GM21367 (cell line): ENCODE results near the gene CDON.

Source experiments
- ATAC-seq: cut with Tn5 transposase; IDR thresholded peaks from one replicate; pipeline ENCODE4 v1.9.1; 2021; ENCODE audit not compliant: unreplicated experiment

CDON gene, protein sequence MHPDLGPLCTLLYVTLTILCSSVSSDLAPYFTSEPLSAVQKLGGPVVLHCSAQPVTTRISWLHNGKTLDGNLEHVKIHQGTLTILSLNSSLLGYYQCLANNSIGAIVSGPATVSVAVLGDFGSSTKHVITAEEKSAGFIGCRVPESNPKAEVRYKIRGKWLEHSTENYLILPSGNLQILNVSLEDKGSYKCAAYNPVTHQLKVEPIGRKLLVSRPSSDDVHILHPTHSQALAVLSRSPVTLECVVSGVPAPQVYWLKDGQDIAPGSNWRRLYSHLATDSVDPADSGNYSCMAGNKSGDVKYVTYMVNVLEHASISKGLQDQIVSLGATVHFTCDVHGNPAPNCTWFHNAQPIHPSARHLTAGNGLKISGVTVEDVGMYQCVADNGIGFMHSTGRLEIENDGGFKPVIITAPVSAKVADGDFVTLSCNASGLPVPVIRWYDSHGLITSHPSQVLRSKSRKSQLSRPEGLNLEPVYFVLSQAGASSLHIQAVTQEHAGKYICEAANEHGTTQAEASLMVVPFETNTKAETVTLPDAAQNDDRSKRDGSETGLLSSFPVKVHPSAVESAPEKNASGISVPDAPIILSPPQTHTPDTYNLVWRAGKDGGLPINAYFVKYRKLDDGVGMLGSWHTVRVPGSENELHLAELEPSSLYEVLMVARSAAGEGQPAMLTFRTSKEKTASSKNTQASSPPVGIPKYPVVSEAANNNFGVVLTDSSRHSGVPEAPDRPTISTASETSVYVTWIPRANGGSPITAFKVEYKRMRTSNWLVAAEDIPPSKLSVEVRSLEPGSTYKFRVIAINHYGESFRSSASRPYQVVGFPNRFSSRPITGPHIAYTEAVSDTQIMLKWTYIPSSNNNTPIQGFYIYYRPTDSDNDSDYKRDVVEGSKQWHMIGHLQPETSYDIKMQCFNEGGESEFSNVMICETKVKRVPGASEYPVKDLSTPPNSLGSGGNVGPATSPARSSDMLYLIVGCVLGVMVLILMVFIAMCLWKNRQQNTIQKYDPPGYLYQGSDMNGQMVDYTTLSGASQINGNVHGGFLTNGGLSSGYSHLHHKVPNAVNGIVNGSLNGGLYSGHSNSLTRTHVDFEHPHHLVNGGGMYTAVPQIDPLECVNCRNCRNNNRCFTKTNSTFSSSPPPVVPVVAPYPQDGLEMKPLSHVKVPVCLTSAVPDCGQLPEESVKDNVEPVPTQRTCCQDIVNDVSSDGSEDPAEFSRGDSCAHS (N-terminal part only)

DNA sequence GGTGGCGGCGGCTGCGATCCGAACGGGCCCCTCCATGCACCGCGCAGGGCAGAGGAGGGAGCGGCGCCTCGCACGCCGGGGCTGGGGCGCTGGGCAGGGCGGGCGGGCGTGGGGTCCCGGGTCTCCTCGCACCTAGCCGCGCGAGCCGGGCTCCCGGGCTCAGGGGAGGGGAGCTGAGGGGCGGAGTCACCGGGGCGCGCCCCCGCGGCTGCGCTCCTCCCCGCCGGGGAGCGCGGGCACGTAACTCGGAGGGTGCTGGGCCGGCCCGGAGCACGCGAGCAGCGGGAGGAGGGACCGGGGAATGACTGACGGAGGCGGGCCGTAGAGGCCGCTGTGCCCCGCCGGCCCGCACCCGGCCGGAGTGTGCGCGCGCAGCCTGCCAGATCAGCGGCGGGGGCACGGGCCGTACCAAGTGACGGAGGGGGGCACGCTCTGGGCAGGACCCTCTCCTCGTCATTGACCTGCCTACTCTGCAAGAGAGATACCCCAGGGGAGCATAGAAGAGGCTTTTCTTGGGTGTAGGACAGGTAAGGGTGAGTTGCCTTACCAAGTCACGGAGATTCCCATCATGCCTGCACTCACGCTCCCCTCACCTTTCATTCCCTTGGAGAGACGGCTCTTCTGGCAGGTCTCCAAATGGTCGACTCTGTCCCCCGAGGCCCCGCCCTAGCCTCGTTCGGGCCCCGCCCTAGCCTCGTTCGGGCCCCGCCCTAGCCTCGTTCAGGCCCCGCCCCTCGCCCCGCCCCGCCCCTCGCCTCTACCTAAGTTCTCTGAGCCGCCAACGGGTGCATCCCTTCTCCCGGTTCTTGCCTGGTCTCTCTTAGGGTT is at the start of gene CDON:
CDON (minus strand) TSS at position 188 of the 828 bp plus-strand sequence. CDS start 39,390 bp downstream, outside the sequence.
- ATAC-seq = peak; percentile 96

DNA sequence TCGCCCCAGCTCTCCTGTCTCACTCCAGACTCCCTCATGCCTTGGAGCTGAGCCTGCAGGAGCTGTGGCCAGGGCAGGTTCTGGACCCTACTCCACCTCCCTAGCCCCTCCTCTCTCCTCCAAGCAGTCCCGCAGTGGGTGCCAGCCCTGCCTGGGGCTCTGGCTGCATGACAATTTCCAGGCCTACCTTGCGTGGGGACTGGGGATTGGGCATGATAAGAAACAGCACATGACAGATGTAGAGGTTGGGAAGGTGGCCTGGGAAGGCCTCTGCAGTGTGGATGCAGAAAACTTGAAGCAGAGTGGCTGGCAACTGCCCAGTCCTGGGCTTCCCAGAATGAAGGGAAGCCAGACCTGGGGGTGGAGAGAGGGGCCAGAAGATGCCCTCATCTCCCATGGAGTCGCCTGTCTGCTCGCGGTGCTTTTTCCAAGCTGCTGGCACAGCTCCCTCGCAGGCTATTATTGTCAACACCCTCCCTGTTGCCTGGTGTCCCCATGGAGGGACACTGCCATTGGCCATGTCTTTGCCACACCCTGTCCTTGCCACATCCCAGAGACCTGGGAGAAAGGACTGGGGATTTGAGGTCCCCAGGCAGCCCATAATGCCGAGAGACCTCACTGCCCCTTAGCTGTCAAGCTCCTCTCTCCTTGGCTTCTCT is 48.9 kb upstream of the CDON start:
- ATAC-seq = no peak

DNA sequence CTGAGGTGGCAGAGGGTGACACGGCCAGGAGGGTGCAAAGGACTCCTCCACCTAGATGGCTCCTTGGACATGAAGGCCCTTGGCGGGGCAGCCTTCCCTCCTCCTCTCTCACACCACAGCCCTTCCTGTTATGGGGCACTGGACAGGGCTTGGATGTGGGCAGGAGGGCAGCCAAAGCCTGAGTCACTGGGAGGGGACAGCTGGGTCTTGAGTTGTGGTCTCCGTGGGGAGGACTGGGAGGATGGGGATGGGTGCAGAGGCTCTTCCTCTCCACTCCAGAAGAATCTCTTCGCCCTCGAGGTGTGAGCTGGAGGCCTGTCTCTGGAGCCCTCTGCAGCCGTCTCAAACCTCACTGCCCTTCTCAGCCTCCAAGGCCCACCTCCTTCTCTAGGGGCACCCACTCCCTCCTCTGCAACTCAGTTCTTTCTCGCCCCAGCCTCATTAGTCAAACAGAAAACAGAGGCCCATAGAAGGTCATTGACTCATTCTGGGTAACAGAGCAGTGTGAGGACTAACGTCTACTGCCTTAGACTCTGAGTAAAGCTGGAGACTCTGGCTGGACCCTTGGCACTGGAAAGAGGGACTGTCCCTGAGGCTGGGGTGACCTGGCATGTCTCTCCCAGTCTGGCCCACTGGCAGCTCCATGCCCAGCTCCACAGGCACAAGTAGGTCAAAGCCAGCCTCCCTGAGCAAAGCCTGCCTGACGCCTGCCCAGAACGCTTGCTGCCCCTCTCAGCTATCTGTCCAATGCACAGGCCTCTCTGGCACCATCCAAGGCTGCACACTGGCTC is 47.5 kb upstream of the CDON start:
- no peak for ATAC-seq

DNA sequence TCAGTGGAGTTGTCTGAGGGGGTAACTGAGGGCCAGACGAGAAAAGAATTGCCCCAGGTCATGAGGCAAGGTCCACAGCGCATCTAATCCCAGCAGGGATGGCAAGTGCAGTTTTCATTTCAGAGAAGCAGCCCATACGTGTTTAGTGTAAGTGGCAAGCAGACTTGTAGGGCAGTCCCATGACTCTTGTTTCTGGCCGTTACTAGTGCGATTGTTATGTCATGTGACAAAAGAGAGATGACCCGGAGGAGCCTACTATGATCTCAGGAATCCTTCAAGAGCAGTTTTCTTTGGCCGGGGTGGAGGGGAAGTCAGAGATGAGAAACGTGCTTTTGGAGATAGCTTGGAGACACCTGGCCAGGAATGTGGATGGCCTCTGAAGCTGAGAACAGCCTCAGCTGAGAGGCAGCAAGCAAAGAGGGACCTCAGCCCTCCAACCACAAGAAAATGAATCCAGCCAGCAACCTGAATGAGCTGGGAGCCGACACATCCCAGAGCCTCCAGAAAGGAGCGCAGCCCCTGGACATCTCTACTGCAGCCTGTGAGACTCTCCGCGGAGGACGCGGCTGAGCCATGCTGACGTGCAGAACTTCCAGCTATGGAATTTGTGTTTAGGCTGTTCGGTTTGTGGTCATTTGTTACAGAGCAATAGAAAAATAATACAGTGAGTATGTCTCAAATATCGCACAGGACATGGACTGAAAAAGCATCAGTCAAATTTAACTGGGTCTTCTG is 44.1 kb upstream of the CDON start:
- ATAC-seq = no peak

DNA sequence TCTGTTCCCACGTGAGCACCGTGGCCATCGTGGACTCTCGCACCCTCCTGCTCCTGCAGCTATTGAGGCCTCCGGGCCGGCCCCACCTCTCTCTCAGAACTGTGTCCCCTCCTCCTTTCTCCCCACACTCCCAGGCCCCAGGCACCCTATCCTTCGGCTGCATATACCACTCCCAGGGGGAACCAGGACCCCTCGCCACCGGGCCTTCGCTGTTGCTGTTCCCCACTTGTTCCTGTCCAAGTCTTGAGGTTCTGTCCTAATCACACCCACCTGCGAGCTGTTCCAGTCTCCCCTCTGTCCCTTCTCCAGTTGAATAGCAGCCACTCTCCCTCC is 43.0 kb upstream of the CDON start:
- no peak for ATAC-seq

DNA sequence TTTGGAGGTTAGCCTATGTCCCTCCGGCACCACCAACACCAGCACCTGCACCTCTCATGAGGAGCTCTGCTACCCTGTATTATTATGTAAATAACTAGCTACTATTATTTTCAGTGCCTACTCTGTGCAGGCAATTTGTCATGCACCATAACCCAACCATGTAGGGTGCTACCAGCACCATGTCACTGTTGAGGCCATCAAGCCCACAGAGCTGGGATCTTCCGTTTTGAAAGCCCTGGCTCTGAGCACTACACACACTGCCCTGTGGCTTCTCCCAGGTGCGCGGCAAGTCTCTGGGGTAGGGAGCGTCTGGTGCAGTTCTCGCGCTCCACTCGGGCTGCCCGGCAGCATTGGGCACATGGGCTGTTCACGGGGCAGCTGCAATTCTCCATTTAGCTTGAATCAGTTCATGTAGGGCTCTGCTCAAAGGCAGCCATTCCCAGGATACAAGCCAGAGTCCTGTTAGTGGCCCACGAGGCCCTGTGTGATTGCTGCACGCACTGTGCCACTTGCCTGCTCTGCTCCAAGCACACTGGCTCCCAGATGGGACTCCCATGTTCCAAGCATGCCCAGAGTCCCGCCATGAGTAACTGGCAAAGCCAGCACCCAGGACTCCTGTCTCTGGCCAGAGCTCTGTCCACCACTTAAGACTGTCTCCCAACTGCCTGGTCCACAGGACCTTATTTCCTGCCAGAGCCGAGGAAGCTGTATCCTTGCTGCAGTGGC is 42.5 kb upstream of the CDON start:
- ATAC-seq = no peak

DNA sequence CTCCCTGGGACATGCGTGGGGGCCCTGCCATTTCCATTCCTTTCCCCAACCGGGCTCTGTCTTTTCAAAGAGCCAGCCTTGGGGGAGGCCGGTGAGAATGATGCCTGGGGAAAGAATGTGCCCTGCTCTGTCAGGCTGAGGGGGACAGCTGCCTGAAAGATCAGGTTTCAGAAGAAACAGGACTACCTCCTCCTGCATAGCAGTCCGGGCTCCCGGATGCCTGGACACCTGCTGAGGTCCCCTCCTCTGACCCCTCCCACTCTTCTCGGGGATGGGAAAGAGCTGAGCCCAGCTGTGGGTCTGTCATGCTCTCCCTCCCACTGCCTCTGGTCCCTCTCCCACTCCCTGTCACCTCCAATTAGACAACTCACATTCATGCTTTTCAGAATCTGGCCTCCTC is 41.8 kb upstream of the CDON start:
- ATAC-seq = no peak

DNA sequence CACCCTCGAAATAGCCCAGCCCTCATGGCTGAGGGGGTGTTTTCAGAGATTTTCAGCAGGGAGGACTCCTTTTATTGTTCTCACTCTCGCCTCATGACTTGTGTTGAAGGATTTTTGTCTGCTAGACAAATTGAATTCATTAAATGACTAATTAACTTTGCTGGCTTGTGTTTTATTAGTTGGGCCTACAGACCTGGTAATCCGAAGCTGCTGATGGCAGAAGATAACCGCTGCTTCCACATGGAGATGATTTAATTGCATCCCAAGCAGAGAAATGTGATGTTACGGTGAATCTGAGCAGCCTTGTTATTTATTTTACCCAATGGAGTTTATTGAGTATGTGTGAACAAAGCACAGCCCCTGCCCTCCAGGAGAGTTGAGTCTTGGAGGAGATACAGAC is 40.5 kb upstream of the CDON start:
- no peak for ATAC-seq

DNA sequence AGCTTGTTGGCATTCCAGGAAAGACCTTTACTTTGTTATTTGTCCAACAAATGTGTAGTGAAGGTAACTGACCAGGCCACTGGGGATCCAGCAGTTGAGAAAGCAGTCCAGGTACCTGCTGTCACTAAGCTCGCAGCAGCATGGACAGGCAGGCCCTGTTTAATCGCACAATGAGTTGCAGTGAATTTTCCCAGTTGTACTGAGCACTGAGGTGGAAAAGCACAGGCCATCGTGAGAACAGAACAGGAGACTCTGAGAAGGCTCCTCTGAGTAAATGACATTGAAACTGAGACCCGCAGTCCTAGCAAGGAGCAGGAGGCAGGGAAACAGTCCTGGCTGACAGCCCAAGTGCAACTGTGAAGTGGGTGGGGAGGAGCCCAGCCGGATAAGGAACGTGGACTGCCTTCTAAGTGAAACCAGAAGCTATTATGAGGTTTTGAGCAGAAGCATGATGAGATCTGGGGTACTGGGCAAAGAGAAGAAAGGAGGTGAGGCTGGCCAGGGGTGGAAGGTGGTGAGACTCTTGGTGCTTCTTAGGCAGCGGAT is 39.8 kb upstream of the CDON start:
- no peak for ATAC-seq

DNA sequence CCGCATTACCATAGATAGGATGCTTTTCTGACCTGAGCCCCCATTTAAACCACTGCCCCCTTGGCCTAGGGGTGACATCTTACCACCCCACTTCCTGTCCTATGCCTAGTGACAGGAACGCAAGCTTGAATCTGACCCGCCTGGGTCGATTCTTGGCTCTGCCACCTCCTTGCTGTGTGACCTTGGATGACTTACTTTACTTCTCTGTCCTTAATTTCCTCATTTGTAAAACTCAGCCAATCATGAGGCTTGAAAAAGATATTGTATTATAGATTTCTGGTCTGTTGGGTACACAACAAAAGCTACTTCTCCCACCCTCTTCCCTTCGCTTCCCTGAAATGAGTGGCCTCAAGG is 39.2 kb upstream of the CDON start:
- no peak for ATAC-seq

DNA sequence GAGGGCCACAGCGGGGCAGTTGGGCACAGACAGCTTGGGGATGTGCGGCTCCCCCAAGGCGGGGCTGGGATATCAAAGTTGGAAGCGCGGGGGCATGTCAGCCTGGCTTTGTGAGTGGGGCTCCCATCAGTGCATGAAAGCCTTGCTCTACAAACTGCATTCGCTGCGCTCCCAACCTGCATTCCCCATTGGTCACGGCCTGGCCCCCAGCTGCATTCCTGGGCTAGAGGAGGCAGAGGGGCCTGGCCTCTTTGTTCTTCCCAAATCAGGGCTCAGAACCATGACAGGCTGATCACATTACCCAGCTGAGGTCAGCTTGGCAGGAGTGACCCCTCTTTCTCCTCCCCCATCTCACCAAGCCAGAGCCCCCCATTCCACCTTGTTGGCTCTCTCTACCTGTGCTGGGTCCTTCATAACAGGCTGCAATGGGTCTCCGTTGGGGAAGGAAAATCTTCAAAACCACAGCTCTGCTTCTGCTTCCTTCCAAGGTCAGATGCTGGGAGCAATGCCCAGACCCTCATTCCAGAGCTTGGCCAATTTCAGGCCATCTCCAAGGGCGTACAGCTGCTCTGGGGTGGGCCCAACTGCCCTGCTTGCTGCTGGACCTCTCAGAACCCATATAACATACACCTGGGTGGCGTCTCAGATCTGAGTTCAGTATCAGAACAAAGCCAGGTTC is 38.7 kb upstream of the CDON start:
- ATAC-seq = no peak

DNA sequence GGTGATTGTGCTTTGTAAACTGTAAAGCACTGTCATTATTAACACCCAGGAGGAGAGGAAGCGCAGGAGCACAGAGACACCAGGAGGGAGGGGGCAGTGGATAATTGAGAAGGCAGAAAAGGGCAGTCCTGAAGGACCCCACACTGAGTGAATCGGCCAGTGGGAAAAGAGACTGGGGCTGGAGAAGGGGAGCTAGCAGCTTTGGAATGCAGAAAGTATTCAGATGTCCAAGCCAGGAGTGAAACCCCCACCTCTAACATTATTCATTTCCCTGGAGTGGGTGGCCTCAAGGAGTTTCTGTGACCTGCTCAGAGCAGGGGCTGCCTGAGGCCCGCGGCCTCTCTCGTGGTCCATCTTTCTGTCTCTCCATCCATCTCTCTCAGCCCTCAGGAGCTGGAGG is 38.0 kb upstream of the CDON start:
- ATAC-seq = no peak

DNA sequence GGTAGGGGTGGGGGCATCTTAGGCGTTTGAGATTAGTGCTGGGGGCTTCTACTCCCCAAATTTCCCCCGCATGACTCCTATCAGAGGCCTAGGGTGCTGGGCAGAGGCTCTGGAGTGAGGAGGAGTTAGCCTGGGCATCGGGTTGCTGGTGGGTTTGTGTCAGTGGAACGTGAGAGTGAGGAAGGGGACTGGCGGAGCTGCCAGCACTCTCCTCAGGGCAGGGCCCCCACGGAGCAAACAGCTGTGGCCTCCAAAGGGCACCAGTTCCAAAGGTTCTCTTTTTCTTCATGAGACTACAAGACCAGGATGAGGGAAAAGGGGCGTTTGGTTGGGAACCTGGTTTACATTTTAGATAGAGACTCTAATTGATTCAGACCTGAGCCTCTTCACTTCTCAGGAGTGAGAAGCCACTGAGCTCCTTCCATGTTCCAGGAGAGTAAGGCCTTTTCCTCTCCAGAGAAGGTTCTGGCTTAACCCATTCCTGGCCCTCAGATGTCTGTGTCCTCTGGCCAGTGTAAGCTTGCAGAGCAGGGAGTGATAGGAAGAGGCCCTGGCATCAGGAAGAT is 35.6 kb upstream of the CDON start:
- no peak for ATAC-seq

DNA sequence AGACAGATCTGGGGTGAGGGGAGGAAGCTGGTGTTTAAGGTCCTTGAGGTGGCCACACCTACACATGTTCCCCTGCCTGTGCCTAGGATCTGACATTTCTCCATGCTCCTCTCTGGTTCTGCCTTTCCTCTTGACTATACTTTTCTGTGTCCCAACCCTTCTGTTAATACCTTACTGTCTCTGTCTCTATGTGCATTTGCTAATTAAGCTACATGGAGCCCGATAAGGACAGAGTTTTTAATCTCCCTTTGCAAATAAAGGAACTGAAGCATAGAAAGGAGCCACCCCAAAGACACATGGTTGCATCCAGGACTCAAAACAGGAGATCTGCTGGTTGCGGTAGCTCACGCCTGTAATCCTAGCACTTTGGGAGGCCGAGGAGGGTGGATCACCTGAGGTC is 33.1 kb upstream of the CDON start:
- no peak for ATAC-seq

DNA sequence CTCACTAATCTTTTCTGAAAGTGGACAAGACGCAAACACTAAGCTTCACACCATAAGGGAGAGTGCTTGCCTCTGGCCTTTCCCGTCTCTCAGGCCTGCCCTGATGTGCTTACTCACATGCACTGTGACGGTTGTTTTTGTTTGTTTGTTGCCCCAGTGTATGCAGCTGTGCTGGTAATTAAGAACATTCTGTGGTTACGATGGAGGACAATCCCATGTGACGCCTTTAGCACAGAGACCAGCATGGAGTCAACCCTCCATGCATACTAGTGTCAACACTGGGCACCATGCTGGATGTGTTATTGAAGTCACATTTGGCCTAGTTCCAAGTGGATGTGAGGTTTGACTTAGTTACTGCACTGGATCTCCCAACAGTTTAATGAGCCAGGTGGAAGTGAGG is 27.8 kb upstream of the CDON start:
- ATAC-seq = no peak

DNA sequence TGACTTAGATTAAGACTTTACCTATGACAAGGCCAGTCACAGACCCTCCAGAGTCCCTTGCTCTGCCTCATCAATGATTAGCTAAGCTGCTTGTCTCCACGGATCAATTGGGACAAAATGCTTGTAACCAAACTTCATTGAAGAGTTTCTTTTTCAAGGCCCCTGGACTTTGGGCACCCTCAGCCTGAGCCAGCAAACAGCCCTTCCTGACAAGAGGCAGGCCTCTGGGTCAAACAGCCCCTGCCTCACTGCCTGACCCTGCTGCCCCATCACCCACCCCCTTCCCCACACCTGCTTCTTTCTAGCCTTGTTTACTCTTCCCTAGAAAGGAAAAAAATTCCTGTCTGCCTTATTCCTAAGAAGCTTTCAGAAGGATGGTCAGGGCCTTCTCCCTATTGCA is 26.3 kb upstream of the CDON start:
- ATAC-seq = no peak

DNA sequence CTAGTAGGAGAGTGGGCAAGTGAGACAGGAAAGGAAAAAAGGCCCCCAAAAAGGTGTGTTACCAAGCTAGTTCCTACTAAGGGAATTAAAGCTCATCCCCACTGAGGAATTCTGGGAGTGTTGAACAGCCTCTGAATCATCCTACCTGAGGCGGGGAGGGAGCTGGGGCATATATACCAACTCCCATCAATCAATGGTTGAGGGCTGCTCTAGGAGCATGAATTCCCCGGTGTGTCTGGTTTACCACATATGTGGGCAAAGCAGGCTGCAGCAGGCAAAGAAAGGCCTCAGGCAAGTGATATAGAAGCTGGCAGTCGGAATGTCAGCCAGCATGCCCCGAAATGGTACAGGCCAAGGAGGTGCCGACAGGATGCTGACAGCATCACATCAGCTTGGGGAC is 23.6 kb upstream of the CDON start:
- no peak for ATAC-seq
